NCI-H1436 treated with DMSO at 0.1 percent for 48 hours (cell line): Measurements from ENCODE around the gene SYTL2.
A peak's percentile ranks its signal among the peaks of the same experiment; 100 is the strongest.
"Not testable (repeated sequence)": the region's sequence is repeated elsewhere in the genome, so short reads cannot be mapped to it uniquely, and the experiment has no call there.

ENCODE experiments used
- DNase-seq: peaks from one replicate; lab custom pipeline; 2025; lab: John Stamatoyannopoulos, UW

SYTL2 gene

GRCh38 chr11:85810871-85811611 is at the start of gene SYTL2:
SYTL2 (minus strand) TSS chr11:85811141; CDS start chr11:85757725, 53,416 bp downstream.
- no peak for DNase-seq

GRCh38 chr11:85859541-85859940 is 48.6 kb upstream of the SYTL2 start:
- not testable (repeated sequence) for DNase-seq

- DNase-seq: no peak
Observed at GRCh38 chr11:85857098-85857497, 46.2 kb upstream of the SYTL2 start.

GRCh38 chr11:85855341-85855656 is 44.4 kb upstream of the SYTL2 start, which contains the start of gene CCDC83:
CCDC83 (plus strand) TSS chr11:85855383; CDS start chr11:85865124, 9,741 bp downstream.
- no peak for DNase-seq

- DNase-seq: peak; percentile 37
Observed at GRCh38 chr11:85854557-85855340, 43.8 kb upstream of the SYTL2 start.

- no peak for DNase-seq
Observed at GRCh38 chr11:85854212-85854556, 43.2 kb upstream of the SYTL2 start.

- not testable (repeated sequence) for DNase-seq
Observed at GRCh38 chr11:85853541-85853940, 42.6 kb upstream of the SYTL2 start.

GRCh38 chr11:85852754-85853153 is 41.8 kb upstream of the SYTL2 start:
- not testable (repeated sequence) for DNase-seq

- no peak for DNase-seq
Observed at GRCh38 chr11:85848556-85848955, 37.6 kb upstream of the SYTL2 start.

- no peak for DNase-seq
Observed at GRCh38 chr11:85848006-85848405, 37.1 kb upstream of the SYTL2 start.

- no peak for DNase-seq
Observed at GRCh38 chr11:85847436-85847835, 36.5 kb upstream of the SYTL2 start.

GRCh38 chr11:85845124-85845631 is 34.2 kb upstream of the SYTL2 start:
- no peak for DNase-seq

GRCh38 chr11:85844439-85845123 is 33.6 kb upstream of the SYTL2 start:
- no peak for DNase-seq

- no peak for DNase-seq
Observed at GRCh38 chr11:85843929-85844328, 33.0 kb upstream of the SYTL2 start.

GRCh38 chr11:85840932-85841331 is 30.0 kb upstream of the SYTL2 start:
- not testable (repeated sequence) for DNase-seq

- no peak for DNase-seq
Observed at GRCh38 chr11:85835729-85836128, 24.8 kb upstream of the SYTL2 start.

- no peak for DNase-seq
Observed at GRCh38 chr11:85835263-85835662, 24.3 kb upstream of the SYTL2 start.

- no peak for DNase-seq
Observed at GRCh38 chr11:85831050-85831449, 20.1 kb upstream of the SYTL2 start.

GRCh38 chr11:85829172-85829571 is 18.2 kb upstream of the SYTL2 start:
- DNase-seq: no peak

GRCh38 chr11:85828640-85828978 is 17.7 kb upstream of the SYTL2 start:
- DNase-seq: no peak

GRCh38 chr11:85827748-85828639 is 17.1 kb upstream of the SYTL2 start:
- DNase-seq: no peak
